GM12878 (cell line): ENCODE data around the gene NPPB. TPM values are rescaled to one million over a fixed set of nuclear protein-coding genes. Genes with fewer than 3 reads are reported as not detected.

Source experiments
- ATAC-seq: fragments of 200-7000 bp; cut with Tn5 transposase; 3 replicates; pipeline ENCODE4 v1.9.1; 2020; ENCODE audit warnings: mild to moderate bottlenecking, moderate library complexity
- BruUV-seq: library from RNA; stranded (reverse); fragments of 400-500 nt; replicated peaks from 2 replicates; lab custom pipeline; 2021; lab: Mats Ljungman, UMichigan
- CTCF ChIA-PET: fragments of 300-600 bp; sonication (Branson Sonifier 250); formaldehyde crosslinking; extraction: SDS; loops from one replicate; lab custom pipeline; 2021; ENCODE audit warnings: inconsistent platforms; lab: Yijun Ruan, JAX
- POLR2A ChIA-PET: fragments of 350-600 bp; formaldehyde crosslinking; extraction: SDS; loops from one replicate; lab custom pipeline; 2021; ENCODE audit warnings: inconsistent platforms; lab: Charles Lee
- RAD21 ChIA-PET: fragments of 300-600 bp; sonication (Branson Sonifier 250); formaldehyde crosslinking; loops from one replicate; lab custom pipeline; 2023; ENCODE audit warnings: antibody characterized with exemption; ENCODE audit not compliant: unreplicated experiment; lab: Charles Lee
- SMC1A ChIA-PET: fragments of 300-600 bp; sonication (Branson Sonifier 250); formaldehyde crosslinking; loops from one replicate; lab custom pipeline; 2023; ENCODE audit not compliant: unreplicated experiment, uncharacterized antibody; lab: Charles Lee
- DNase-seq: peaks from one replicate; pipeline ENCODE4 v3.0.0-alpha.2; 2011; ENCODE audit warnings: low read depth, low spot score
- FAIRE-seq: peaks from 3 replicates; lab custom pipeline; 2011; peaks lifted over from hg19 to GRCh38; lab: Jason Lieb, UNC
- H2AFZ ChIP-seq: 2 replicates; pipeline ENCODE4 v1.6.0; 2011; ENCODE audit warnings: low read depth, low read length, control low read depth; ENCODE audit not compliant: control insufficient read depth
- H3K27ac ChIP-seq: 2 replicates; pipeline ENCODE4 v1.5.1; 2011; ENCODE audit warnings: control low read depth; ENCODE audit not compliant: control insufficient read depth, insufficient read depth
- H3K27me3 ChIP-seq, 2 experiments: replicated peaks in 1 of 2; 2 replicates each; pipeline versions ENCODE4 v1.6.0 to v1.6.1; 2011; ENCODE audit warnings: low read length in 1 of 2; ENCODE audit not compliant: control insufficient read depth in 2 of 2, insufficient read depth in 2 of 2
- H3K36me3 ChIP-seq, 2 experiments: 2 replicates each; pipeline ENCODE4 v1.5.1; 2011; ENCODE audit warnings: low read length in 1 of 2; ENCODE audit not compliant: control insufficient read depth in 2 of 2, insufficient read depth in 2 of 2
- H3K4me1 ChIP-seq: 2 replicates; pipeline ENCODE4 v1.6.1; 2011; ENCODE audit warnings: mild to moderate bottlenecking, low read length, moderate library complexity, mixed read lengths; ENCODE audit not compliant: control insufficient read depth, insufficient read depth
- H3K4me2 ChIP-seq: 2 replicates; pipeline ENCODE4 v1.6.0; 2011; ENCODE audit warnings: control low read depth; ENCODE audit not compliant: control insufficient read depth, insufficient read depth
- H3K4me3 ChIP-seq: fragments of 200-600 bp; sonication (generic); 2 replicates; pipeline ENCODE4 v1.5.1; 2016
- H3K79me2 ChIP-seq: 2 replicates; pipeline ENCODE4 v1.6.0; 2011; ENCODE audit warnings: low read length; ENCODE audit not compliant: control insufficient read depth, insufficient read depth
- H3K9ac ChIP-seq: 2 replicates; pipeline ENCODE4 v1.8.0; 2011; ENCODE audit warnings: low read length, control low read depth, mixed read lengths; ENCODE audit not compliant: control insufficient read depth, insufficient read depth
- H3K9me3 ChIP-seq: replicated peaks from 3 replicates; pipeline ENCODE4 v1.5.1; 2011; ENCODE audit warnings: mild to moderate bottlenecking, low read length; ENCODE audit not compliant: control insufficient read depth, insufficient read depth
- H4K20me1 ChIP-seq: 2 replicates; pipeline ENCODE4 v1.6.0; 2011; ENCODE audit not compliant: control insufficient read depth, insufficient read depth
- ATF2 ChIP-seq: IDR thresholded peaks from 2 replicates; pipeline ENCODE4 v1.6.1; 2012; ENCODE audit warnings: low read length, inconsistent platforms
- ATF7 ChIP-seq: fragments of 450-650 bp; IDR thresholded peaks from 2 replicates; pipeline ENCODE4 v1.6.1; 2016; ENCODE audit warnings: low read depth, mild to moderate bottlenecking
- E2F4 ChIP-seq: IDR thresholded peaks from 2 replicates; pipeline ENCODE4 v1.6.1; 2012; ENCODE audit warnings: low read depth, low read length, improper control_type of control experiment
- JUNB ChIP-seq: IDR thresholded peaks from 2 replicates; pipeline ENCODE4 v1.6.1; 2016; ENCODE audit warnings: antibody characterized with exemption, mild to moderate bottlenecking
- LARP7 ChIP-seq: fragments of 450-650 bp; IDR thresholded peaks from 2 replicates; pipeline ENCODE4 v1.6.1; 2017; ENCODE audit warnings: mild to moderate bottlenecking
- MYB ChIP-seq: fragments of 150-350 bp; IDR thresholded peaks from 2 replicates; pipeline ENCODE4 v1.6.1; 2014; ENCODE audit warnings: mild to moderate bottlenecking, low read depth, low read length, borderline replicate concordance
- NFXL1 ChIP-seq: fragments of 450-650 bp; IDR thresholded peaks from 2 replicates; pipeline ENCODE4 v1.6.1; 2017; ENCODE audit warnings: antibody characterized with exemption, mild to moderate bottlenecking, borderline replicate concordance
- RBBP5 ChIP-seq: fragments of 200-600 bp; sonication (generic); conservative IDR thresholded peaks from 2 replicates; pipeline ENCODE4 v1.6.1; 2016
- RELB ChIP-seq: fragments of 450-650 bp; IDR thresholded peaks from 2 replicates; pipeline ENCODE4 v1.6.1; 2017; ENCODE audit warnings: low read depth, mild to moderate bottlenecking, moderate library complexity
- SMC3 ChIP-seq: IDR thresholded peaks from 2 replicates; pipeline ENCODE4 v1.6.1; 2011; ENCODE audit warnings: low read length, improper control_type of control experiment, borderline replicate concordance
- SREBF1 ChIP-seq: IDR thresholded peaks from 2 replicates; pipeline ENCODE4 v1.6.1; 2012; ENCODE audit warnings: mild to moderate bottlenecking, low read length
- USF1 ChIP-seq: IDR thresholded peaks from 2 replicates; pipeline ENCODE4 v1.6.1; 2011; ENCODE audit warnings: borderline replicate concordance, low read depth, mild to moderate bottlenecking, moderate library complexity, mixed read lengths, low read length; ENCODE audit not compliant: insufficient read depth; ENCODE audit errors: extremely low read length
- WGBS: methylation state at CpG from one replicate; pipeline ENCODE4 v1.1.6; 2016; ENCODE audit warnings: low lambda C conversion rate; ENCODE audit not compliant: insufficient replicate concordance, insufficient coverage; ENCODE audit errors: missing lambda C conversion rate; 5-methylcytosine and 5-hydroxymethylcytosine counted together
- in situ Hi-C: fragments of 300-500 bp; cut with MboI; formaldehyde crosslinking; loops from 9 replicates; pipeline ENCODE4 v1.14.3; 2018; ENCODE audit warnings: mixed read lengths
- intact Hi-C: fragments of 100-400 bp; cut with micrococcal nuclease; formaldehyde crosslinking; loops from one replicate; pipeline ENCODE4 v1.14.2; 2022; ENCODE audit not compliant: unreplicated experiment
- polyA plus RNA-seq, 11 experiments: library from polyadenylated mRNA; depleted of rRNA in 4 of 11; unstranded in 6 of 11; stranded (reverse) in 5 of 11; fragments of >200 nt; fragmentation: Nextera tagmentation in 4 of 11; fragmentation: Illumina TruSeq in 1 of 11; extraction: Ambion mirVana in 4 of 11; extraction: Trizol in 1 of 11; gene quantifications; 1 replicate in 1 of 11; 2 replicates in 10 of 11; pipeline versions ENCODE4 v1.2.1 to v1.2.3, GENCODE V29; 2011 to 2016; ENCODE audit warnings: inconsistent platforms in 2 of 11, missing spikeins in 2 of 11, low read depth in 1 of 11
- total RNA-seq, 4 experiments: library from RNA; depleted of rRNA in 3 of 4; stranded (reverse); fragments of >200 nt in 3 of 4; fragmentation: Illumina TruSeq in 1 of 4; extraction: Trizol in 1 of 4; gene quantifications; 2 replicates each; pipeline versions ENCODE4 v1.2.1 to v1.2.3, GENCODE V29; 2013 to 2021

Gene NPPB
- total and polyA plus RNA-seq, 10 of the 15 experiments (the other 5 are each of a cell fraction or from before 2014, with no cell fraction given): not detected

GRCh38 chr1:11887666-11888007, 28.9 kb upstream of the NPPB start:
- Histone ChIP-seq H3K4me2 (no peak overlapping the region), H3K36me3 (no peaks in the 10 kb centered on the region), H3K79me2 (no peaks in the 10 kb centered on the region), H2AFZ (no peak overlapping the region), H4K20me1 (no peaks in the 10 kb centered on the region), H3K4me1 (no peaks in the 10 kb centered on the region), H3K9ac (no peak overlapping the region), H3K27me3 (no peaks in the 10 kb centered on the region; a peak in 1 of 4 replicates), H3K4me3 (no peak overlapping the region), H3K9me3 (no peaks in the 10 kb centered on the region), H3K27ac (no peak overlapping the region)
- FAIRE-seq (no peak), DNase-seq (no peak), ATAC-seq (no peak)
- in situ Hi-C loops: no loop called here
- 33% methylated on average over 7 of the region's 7 CpGs for whole genome bisulfite sequencing
- TF ChIP-seq RBBP5 (no peak), NFXL1 (no peak), E2F4 (no peak), MYB (no peak), SREBF1 (no peak), RELB (no peak), ATF2 (no peak), SMC3 (no peak), LARP7 (no peak), USF1 (no peak), JUNB (no peak), ATF7 (no peak)
- intact Hi-C loops: no loop called here
- ChIA-PET RAD21 (interaction anchor here (0.7 to 1.0 kb wide), 2 partner anchors 11 to 84 kb away, joined by 3 read pairs; no protein-coding TSS in a partner anchor), CTCF (interaction anchor here (1.3 kb wide), 1 partner anchor 80 kb away, joined by 3 read pairs; no protein-coding TSS in a partner anchor), SMC1A (no interaction called here), POLR2A (no interaction called here)
- BruUV-seq: no TSS peak
